Measurements from ENCODE around the gene ABLIM2.

Gene ABLIM2

DNA sequence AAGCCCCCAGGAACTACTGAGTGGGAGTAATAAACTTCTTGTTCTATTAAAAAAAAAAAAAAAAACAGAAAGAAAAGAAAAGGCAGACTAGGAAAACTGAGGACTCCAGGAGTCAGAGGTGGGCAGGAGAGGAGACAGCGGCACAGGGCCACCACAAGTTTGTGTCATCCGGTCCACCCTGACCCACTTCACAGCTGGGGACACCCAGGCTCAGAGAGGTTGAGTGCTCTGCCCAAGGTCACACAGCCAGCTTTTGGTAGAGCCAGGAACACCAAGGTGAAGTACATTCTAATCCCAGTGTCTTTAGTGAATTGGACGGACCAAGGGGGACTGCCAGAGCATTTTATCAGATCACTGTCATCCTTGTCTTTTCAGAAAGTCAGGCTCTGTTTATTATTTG is 16.4 kb upstream of the ABLIM2 start:
- no peak for DNase-seq

DNA sequence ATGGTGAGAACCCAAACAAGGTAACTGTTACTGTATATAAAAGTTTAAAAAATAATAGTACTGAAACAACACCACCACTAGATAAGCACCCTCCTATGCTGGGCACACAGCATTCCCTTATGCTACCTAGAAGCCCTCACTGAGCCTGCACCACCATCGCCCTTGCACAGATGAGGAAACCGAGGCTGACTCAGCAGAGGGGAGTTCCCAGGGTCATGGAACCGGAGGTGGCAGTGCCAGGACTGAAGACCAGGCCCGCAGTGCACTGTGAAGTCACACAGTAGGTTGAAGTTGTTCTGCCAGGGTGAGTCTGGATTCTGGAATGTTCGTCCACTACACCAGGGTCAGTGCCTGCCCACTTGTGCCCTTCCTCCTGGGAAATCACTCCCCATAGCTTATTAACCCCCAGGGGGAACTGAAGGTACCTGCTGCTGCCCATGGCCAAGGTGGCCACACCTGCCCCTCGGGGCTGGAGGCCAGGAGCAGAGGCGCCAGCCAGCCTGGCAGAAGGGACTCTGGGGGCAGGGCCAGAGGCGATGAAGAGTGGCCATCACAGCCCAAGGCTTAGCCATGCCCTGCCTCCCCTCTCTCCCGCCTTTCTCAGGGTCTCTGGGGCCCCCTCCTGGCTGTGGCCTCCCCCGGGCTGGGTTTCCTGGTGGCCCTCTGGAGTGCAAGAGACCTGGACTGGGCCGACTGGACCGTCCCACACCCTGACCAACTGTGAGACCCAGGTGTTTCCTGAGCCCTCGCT is 15.1 kb upstream of the ABLIM2 start:
- no peak for DNase-seq

DNA sequence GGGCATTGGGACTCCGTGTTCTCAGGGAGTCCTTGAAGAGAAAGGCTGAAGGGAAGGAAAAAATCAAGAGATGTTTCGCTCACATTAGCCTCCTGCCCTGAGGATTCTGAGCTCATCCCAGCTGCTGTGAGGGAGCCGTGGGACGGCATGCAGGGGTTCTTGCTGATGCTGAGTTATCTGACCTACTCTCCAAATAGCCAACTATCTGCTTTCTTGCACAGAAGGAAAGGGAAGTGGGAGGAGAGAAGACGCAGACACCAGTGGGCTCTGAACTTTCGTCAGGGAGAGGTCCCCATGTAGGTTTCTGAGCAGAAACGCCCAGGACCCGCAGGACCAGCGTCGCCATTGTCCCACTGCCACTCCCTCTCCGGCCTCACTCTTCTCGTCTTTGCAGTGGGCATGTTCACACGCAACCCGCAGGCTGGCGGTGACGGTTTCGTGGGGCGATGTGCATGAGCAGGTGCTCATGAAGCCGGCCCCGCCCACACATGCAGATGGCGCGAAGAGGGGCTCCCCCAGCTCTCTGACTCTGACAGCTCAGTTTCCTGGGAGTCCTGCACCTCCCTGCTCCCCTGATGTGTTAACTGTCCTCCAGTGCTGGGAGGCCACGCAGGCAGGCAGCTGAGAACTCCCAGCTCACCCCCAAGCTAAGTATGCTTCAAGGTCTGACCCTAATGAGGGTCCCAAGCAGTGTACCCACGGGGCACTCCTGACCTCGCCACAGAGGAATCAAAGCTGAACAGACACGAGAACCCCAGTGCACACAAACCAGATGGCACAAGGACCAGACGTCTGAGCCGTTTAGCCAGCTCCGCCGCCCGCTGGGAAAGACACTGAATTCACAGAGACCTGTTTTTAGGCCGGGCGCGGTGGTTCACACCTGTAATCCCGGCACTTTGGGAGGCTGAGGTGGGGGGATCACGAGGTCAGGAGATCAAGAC is 13.6 kb upstream of the ABLIM2 start:
- no peak for DNase-seq

DNA sequence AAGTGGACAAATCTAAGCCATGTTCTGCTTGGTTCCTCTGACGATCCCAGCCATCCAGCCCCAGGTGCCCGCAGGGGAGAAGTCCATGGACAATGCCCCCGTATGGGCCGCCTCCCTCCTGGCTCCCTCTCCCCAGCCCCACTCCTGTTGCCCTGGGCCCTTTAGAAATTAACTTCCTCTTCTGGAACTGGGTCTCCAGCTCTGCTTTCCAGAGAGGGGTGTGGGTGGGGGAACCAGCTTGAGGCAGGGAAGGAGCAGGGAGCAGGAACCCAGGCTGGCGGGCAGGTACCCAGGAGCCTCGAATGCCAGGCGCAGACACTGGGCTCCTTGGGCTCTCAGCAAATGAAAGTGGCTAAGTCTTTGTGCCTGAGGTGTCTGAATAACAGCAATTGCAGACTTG is 12.7 kb upstream of the ABLIM2 start:
- no peak for DNase-seq

DNA sequence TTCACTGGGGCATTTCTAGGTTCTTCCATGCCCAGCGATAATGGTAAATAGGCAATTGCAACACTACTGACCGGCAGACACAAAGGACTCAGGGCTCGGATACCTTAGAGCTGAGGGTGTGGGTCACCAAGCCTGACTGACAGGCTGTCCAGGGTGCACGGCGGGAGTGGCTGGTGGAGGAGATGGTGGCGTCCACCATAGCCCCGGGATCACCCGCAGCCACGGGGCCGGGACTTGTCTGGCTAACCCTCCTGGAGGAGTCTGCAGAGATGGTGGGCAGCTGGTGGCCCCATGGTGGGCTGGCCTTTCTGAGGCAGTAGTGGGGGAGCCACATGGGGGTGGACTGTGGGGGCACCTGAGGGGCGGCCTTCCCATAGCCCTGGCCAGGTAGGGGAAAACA is 11.7 kb upstream of the ABLIM2 start:
- no peak for DNase-seq

DNA sequence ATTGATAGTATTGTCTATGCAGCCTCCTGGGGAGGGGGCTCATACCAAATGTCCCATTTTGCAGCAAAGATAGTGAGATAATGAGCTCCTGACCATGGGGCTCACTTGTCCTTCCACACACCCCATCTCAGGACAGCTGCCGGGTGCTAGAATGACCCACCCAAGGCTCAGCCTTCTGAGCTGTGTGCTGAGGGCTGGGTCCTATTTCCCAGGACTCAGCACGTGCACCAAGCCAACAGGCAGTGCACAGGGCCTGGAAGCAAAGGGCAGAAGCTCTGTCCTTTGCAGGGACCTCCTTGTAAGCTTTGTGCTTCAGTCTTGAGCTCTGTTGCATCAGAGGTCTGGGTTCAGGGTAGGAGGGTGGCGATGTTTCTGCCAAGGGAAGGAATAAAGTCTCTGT is 11.2 kb upstream of the ABLIM2 start:
- no peak for DNase-seq

DNA sequence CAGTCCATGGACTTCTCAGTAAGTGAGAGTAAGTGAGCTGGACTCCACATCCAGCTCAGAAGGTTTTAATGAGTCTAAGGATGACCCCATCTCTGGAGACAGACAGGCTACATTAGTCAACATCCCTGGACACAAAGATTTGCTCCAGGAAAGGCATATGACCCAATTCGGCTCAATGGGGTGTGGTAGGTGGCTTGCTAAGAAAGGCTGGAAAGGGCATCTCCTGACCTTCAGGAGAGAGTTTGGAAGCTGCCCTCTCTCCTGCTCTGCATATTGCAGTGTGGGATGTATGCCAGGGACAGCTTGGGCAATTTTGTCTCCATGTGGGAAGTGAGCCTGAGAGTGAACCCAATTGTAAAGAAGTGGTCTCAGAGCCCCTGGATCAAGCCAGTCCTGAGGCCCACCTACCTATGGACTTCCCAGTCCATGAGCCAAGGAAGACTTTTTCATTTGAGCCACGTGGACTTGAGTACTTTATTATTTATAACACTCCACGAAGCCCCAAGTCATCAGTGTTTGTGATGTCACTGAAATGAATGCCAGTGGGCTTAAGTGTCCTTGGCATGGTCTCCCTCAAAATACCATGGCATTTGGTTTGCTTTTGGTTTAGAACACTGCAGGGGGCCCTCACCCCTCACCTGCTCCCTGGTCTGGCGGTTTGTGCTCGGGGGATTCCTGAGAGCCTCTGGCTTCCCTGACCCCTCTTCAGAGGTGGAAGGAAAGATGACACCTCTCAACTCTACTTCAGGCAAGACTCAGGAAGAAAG is 10.4 kb upstream of the ABLIM2 start:
- DNase-seq, result no peak

DNA sequence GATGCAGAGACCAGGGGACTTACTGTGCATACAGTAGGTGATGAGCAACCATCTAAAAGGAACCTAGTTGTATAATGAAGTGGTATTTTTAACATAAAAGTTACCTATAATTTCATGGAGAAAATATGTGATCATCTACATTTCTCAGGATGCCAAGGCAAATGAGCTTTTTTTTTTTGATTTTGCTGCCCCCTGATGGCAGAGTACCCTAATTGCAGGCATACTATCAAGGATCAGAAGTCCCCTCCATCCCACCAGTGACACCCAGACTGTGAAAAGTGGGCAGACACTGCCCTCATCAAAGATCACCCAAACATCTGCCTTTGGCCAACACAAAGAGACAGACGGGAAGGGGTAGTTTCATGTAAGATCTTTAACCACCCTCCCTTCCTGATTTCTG is 9.6 kb upstream of the ABLIM2 start:
- no peak for DNase-seq

DNA sequence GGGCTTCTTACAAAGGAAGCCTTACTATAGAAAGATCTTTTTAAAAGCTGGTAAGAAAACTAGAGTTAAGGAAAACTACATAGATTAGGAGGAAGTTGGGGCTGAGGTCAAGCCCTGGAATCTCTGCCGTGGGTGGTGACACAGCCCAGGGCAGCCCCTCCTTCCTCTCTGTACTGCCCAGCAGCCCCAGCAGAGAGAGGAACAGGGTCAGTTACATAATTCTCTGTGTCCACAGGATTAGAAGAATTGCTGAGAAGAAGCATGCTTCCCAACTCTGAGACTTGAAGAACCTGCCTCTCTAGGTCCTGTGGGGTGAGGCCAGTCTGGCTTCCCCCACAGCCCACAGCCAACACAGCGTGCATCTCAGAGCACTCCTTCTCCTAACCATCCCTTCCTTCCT is 9.2 kb upstream of the ABLIM2 start:
- DNase-seq, result no peak

DNA sequence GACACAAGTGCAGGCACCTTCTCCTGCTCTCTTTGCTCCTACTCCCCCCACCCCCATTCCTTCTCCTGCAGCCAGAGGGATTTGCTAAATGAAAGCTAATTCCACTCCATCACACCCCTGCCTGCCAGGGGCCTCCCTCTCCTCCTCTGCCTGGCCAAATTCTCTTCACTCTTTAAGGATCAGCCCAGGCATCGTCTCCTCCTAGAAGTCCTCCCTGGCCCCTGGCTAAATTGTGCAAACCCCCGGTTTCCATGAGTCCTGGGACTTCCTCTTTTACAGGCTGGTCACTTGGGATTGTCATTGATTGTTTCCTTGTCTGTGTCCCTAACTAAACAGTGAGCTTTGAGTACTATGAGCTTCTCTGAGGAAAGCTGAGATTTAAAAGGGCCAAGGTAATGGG is 8.7 kb upstream of the ABLIM2 start:
- no peak for DNase-seq

DNA sequence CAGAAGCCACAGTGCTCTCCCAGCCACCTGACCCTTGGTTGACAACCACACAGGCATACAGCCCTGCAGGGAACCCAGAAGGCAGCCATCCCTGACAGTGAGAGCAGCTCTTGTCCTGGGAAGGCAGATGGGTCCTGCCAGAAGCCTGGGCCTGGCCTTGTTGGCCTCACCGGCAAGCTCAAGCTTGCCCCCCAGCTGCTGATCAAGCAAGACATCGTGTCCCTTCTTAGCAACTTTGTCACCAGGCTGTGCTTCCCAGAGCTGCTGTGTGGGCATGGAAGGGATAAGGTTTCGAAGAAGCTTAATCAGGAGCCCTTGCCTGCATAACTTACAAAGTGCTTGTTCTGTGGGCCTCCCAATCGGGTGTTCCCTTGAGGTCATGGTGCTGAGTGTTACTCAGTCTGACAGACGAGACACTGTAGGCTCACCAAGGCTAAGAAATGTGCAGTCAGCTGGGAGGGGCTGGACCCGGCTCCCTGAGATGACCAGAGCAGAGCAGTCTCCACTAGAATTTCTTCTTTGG is 6.8 kb upstream of the ABLIM2 start:
- no peak for DNase-seq

DNA sequence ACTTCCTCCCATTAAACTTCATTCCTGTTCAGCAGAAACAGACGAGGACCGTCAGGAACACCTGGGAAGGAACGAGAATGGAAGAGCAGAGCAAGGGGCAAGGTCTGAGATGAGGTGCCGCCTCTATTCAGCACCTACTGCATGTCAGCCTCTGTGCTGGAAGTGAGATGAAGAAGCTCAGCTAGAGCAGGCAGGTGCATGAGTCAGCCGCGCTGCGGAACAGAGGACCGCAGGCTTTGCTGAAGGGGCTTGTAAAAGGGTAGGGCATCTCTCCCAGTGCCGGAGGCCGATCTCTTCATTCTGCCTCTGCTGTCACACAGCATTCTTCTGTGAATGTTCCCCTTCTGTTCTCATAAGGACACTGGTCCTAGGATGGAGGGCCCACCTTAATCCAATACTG is 6.1 kb upstream of the ABLIM2 start:
- DNase-seq, result no peak

DNA sequence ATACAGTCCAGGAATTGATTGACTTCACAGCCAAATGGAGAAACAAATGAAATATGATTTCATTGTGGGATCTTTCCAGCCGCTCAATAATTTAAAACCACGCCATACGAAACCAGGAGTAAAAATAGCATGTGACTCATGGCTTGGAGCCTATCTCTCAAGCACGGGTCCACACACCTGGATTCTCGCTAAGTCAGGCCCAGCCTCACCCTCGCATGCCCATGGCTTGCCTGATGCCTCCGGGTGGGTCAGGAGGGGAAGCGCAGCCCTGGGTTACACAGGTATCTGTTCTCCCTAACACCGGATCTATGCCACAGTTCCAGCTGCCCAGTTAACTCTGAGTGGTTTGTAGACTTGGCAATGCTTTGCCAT is 5.6 kb upstream of the ABLIM2 start:
- no peak for DNase-seq

DNA sequence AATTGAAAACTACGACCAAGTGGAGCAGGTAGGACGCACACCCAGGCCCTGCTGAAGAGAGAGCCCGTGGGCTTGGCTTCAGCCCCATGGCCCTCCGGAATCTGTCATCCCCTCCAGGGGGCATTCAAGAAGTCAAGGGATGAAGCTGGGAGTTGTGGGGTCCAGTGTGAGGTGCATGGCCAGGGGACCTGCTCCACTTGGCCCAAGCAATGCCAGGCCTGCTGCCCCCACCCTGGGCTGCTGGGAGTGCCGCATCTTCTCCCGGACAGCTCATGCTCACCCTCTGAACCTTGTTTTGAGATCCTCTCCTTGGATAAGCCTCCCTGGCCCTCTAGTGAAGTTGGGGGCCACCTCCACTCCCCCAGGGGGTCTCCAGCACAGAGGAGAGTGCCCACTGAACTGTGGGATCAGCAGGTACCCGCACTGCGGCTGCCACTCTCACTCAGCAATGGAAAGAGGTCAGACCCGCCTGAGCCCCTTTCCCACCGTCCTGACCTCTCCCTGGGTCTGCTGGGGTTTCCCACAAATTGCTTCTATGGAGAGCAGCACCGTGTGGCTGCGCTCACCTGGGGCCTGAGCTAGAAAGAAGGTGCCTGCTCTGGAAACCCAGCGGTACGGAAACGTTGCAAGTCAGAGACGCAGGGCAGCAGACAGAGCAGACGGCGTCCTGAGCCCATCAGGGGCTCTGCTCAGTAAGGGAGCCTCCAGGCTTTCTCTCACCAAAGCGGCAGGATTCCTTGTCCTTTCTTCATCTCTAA is 5.0 kb upstream of the ABLIM2 start:
- no peak for DNase-seq

DNA sequence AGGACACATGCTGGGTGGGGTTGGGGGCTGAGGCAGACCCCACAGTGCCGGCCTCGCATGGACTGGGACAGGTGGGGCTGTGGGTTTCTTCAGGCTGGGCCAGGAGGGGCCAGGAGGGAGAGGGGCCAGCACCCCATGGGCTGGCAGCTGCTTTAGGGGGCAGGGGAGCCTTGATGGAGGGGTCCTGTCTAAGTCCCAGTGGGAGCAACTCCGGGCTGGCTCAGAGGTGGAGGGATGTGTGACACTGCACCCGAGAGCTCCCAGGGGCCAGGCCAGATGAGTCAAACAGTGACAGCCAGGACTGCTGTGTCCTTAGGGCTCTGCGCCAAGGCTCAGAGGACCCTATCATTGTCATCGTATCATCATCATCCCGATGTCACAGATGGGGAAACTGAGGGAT is 4.4 kb upstream of the ABLIM2 start:
- no peak for DNase-seq

DNA sequence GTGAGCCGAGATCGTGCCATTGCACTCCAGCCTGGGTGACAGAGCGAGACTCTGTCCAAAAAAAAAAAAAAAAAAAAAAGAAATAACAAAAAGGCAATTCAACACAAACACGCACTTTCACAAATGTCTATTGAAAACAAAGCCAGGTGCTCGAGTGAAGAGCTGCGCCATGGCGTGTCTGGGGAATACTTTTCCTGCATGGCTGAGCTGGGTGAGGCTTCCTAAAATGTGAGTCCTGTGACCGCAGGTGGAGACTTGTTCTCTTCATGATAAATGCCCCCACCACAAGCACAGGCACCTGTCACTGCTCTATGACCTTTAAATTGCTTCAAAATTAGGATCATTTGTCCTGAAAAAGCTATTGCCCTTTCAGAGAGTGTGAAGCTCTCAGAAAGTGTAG is 4.0 kb upstream of the ABLIM2 start:
- no peak for DNase-seq

DNA sequence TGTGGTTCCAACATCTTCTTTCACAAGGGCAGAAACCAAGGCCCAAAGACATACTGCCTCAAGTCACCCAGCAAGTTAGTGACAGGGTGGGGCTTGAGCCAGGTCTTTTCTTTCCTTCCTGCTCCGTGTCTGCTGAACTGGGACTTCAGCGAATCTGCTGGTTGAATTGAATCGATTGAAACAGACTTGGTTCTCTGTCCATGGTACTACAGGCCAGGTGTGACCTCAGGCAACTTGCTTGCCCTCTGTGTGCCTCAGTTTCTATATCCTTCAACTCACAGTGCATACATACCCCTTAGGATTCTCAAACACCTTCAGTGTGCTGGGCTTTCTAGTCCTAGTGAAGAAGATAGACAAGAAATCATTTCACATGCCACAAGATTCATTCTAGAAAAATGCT is 2.0 kb upstream of the ABLIM2 start:
- no peak for DNase-seq

DNA sequence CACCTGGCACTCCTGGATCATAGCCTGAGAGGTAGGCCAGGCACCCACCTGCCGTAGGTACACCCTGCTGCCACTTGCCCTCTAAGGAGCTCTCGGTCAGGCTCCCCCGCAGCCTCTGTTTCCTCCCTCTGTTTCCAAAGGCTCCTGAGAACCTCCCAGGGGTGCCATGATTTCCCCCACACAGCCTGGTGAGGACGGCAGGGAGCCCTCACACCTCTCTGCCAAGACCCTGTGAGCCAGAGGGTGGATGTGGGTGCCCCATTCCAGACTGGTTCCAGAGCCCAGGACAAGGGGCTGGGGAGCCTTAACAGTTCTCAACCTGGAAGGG is 1.6 kb upstream of the ABLIM2 start:
- no peak for DNase-seq

DNA sequence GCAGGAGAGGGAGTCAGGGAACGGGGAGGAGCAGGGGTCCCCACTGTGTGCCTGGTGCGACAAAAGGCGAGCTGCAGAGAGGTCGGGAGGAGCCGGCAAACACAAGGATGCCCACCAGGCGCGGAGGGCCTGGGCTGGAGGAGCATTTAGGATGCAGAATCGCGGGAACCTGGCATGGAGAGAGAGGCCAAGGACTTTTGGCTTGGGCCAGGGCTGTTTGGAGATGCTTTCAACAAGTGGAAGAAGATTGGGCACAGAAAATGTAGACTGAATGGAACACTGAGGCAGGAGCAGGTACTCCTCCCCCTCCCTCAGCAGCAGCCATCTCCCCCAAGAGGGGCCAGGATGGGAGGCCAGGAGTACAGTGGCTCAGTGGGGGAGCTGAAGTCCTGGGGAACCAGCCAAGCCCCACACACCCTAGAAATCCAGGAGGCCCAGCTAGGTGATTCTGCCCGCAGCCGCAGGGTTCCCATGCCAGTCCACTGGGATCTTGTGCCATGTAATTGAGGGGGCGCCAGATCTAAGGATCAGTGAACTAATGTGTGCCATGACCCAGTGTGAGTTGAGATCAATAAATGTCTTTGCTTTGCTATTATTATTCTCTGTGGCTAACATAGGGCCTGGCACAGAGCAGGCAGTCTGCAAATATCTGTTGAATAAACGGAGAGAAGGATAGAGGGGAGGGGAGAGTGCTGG is 1.1 kb upstream of the ABLIM2 start:
- DNase-seq, result no peak

DNA sequence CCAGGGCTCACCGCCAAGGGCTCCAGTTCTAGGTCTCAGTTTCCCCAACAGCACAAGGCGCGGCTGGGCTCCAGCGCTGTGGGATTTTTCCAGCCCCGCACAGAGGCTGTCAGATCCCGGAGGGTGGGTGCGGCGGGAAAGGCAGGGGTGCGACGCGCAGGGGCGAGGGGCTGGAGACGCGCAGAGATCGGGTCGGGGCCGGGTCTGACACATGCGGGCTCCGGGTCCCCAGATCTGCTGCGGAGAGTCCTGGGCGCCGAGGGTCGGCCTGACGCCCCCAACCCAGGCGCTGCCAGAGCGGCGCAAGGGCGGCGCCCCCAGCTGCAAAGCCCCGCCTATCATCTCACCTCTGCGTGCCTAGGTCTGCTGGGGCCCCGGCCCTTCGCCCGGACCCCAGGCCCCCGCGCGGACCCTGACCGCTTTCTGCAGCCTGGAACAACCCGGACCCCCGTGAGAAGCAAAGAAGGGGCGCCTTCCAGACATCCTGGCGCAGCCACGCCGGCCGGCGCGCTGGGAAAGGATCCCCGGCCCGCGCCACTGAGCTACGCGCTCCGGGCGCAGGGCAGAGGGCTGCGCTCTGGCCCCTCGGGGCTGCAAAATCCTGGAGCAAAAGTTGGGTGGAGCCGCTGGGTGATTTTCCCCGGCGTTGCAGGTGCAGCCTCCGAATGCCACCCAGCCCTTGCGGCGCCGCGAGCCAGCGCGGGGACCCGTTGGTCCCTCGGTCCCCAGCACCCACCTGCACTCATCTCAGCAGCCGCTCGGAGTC is 486 bp downstream of the ABLIM2 start:
- DNase-seq, result no peak

DNA sequence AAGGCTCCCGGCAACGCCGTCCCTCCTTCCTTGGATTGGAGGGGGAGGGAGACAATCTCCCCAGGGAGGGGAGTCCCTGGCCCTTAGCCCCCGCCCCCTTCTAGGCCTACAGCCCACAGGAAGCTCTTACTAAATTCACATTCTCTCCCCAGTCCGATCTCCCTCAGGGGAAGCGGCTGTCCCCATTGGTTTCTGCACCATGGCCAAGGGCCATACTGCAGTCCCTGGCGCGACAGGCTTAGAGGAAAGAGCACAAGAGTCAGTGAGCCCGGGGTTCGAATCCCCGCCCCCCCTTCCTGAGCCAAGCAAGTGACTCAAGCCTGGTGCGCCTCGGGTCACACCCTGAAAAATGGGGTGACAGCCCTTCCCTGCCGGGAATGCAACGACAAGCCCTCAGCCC is 1.1 kb downstream of the ABLIM2 start:
- no peak for DNase-seq

All from DMS153 (cell line).